Nephron (organoid): Measurements from ENCODE around the gene MTUS2.

Source experiments
- H3K27ac Mint-ChIP-seq, 3 experiments: 2 replicates each; pipeline ENCODE4 v1.8.0; 2020; ENCODE audit warnings: mixed read lengths in 3 of 3, mild to moderate bottlenecking in 2 of 3, moderate library complexity in 1 of 3
- H3K27me3 Mint-ChIP-seq: 2 replicates; pipeline ENCODE4 v1.8.0; 2021; ENCODE audit warnings: low read depth, mild to moderate bottlenecking, moderate library complexity, mixed read lengths
- H3K36me3 Mint-ChIP-seq: 2 replicates; pipeline ENCODE4 v1.8.0; 2020; ENCODE audit warnings: low read depth, mixed read lengths
- H3K4me1 Mint-ChIP-seq: 2 replicates; pipeline ENCODE4 v1.8.0; 2020; ENCODE audit warnings: mixed read lengths
- H3K4me3 Mint-ChIP-seq, 3 experiments: 2 replicates each; pipeline ENCODE4 v1.8.0; 2020; ENCODE audit warnings: mild to moderate bottlenecking in 3 of 3, mixed read lengths in 3 of 3, moderate library complexity in 2 of 3
- H3K9me3 Mint-ChIP-seq: 2 replicates; pipeline ENCODE4 v1.8.0; 2020; ENCODE audit warnings: mixed read lengths
- CTCF ChIP-seq, 3 experiments: fragments of 200-600 bp; sonication (generic); IDR thresholded peaks; one replicate each; pipeline ENCODE4 v1.5.0; 2021; ENCODE audit warnings: antibody characterized with exemption in 3 of 3; ENCODE audit not compliant: unreplicated experiment in 3 of 3

MTUS2 gene

GRCh38 chr13:29281932-29282495 is 461.9 kb downstream of the MTUS2 start:
- Mint-ChIP-seq H3K9me3 (peaks cover 2% of the 10 kb centered on the region), H3K36me3 (no peaks in the 10 kb centered on the region), H3K27ac (no peak overlapping the region), H3K27me3 (peaks cover 9% of the 10 kb centered on the region), H3K4me3 (no peak overlapping the region), H3K4me1 (peaks cover 21% of the 10 kb centered on the region)
- no peak for TF ChIP-seq CTCF (IDR thresholded peaks at IDR 0.05; ENCODE audit: unreplicated experiment in 3 of 3)

GRCh38 chr13:29284726-29285125 is 464.6 kb downstream of the MTUS2 start:
- H3K9me3 Mint-ChIP-seq = no peaks in the 10 kb centered on the region
- H3K4me1 Mint-ChIP-seq = peaks cover 4% of the 10 kb centered on the region
- H3K4me3 Mint-ChIP-seq = no peak overlapping the region
- no peaks in the 10 kb centered on the region for H3K36me3 Mint-ChIP-seq
- H3K27ac Mint-ChIP-seq = no peak overlapping the region
- TF ChIP-seq CTCF (IDR thresholded peaks at IDR 0.05; ENCODE audit: unreplicated experiment in 3 of 3) = no peak
- peaks cover 21% of the 10 kb centered on the region for H3K27me3 Mint-ChIP-seq

GRCh38 chr13:29287237-29287636 is 467.1 kb downstream of the MTUS2 start:
- Mint-ChIP-seq H3K9me3 (no peaks in the 10 kb centered on the region), H3K27me3 (peaks cover 34% of the 10 kb centered on the region), H3K4me3 (no peak overlapping the region), H3K36me3 (no peaks in the 10 kb centered on the region), H3K4me1 (no peaks in the 10 kb centered on the region), H3K27ac (no peak overlapping the region)
- no peak for TF ChIP-seq CTCF (IDR thresholded peaks at IDR 0.05; ENCODE audit: unreplicated experiment in 3 of 3)

- no peaks in the 10 kb centered on the region for H3K36me3 Mint-ChIP-seq
- no peak for TF ChIP-seq CTCF (IDR thresholded peaks at IDR 0.05; ENCODE audit: unreplicated experiment in 3 of 3)
- peaks cover 5% of the 10 kb centered on the region for H3K9me3 Mint-ChIP-seq
- H3K4me3 Mint-ChIP-seq = no peak overlapping the region
- H3K4me1 Mint-ChIP-seq = no peaks in the 10 kb centered on the region
- peaks cover 25% of the 10 kb centered on the region for H3K27me3 Mint-ChIP-seq
- H3K27ac Mint-ChIP-seq = no peak overlapping the region
These were observed 471.9 kb downstream of the MTUS2 start for GRCh38 chr13:29292045-29292444.

GRCh38 chr13:29294821-29295220 is 474.7 kb downstream of the MTUS2 start:
- H3K36me3 Mint-ChIP-seq = no peaks in the 10 kb centered on the region
- no peak for TF ChIP-seq CTCF (IDR thresholded peaks at IDR 0.05; ENCODE audit: unreplicated experiment in 3 of 3)
- no peak overlapping the region for H3K4me3 Mint-ChIP-seq
- no peaks in the 10 kb centered on the region for H3K4me1 Mint-ChIP-seq
- no peak overlapping the region for H3K27ac Mint-ChIP-seq
- peaks cover 5% of the 10 kb centered on the region for H3K9me3 Mint-ChIP-seq
- H3K27me3 Mint-ChIP-seq = peaks cover 12% of the 10 kb centered on the region

- Mint-ChIP-seq H3K27ac (no peak overlapping the region), H3K9me3 (peaks cover 32% of the 10 kb centered on the region), H3K4me1 (no peaks in the 10 kb centered on the region), H3K36me3 (no peaks in the 10 kb centered on the region), H3K27me3 (no peaks in the 10 kb centered on the region), H3K4me3 (no peak overlapping the region)
- no peak for TF ChIP-seq CTCF (IDR thresholded peaks at IDR 0.05; ENCODE audit: unreplicated experiment in 3 of 3)
These were observed 480.9 kb downstream of the MTUS2 start for GRCh38 chr13:29301027-29301426.
